Neutrophil (primary cell): ENCODE measurements around the gene ANO6.

Experiments used
- H3K27ac ChIP-seq: fragments of 200-600 bp; sonication (generic); 2 replicates; pipeline ENCODE4 v1.5.1; 2016; ENCODE audit warnings: mild to moderate bottlenecking, moderate library complexity
- H3K27me3 ChIP-seq: fragments of 200-600 bp; sonication (generic); 2 replicates; pipeline ENCODE4 v1.6.0; 2016; ENCODE audit warnings: mild to moderate bottlenecking
- H3K36me3 ChIP-seq: fragments of 200-600 bp; sonication (generic); 2 replicates; pipeline ENCODE4 v1.5.1; 2017
- H3K4me1 ChIP-seq, 2 experiments: fragments of 200-600 bp in 1 of 2; sonication (generic) in 1 of 2; 1 replicate in 1 of 2; 2 replicates in 1 of 2; pipeline versions ENCODE4 v1.5.1 to v1.6.1; 2013 to 2016; ENCODE audit warnings: low read depth in 1 of 2, low read length in 1 of 2, mild to moderate bottlenecking in 1 of 2, moderate library complexity in 1 of 2; ENCODE audit not compliant: control insufficient read depth in 1 of 2, insufficient read depth in 1 of 2
- H3K4me3 ChIP-seq, 2 experiments: fragments of 200-600 bp in 1 of 2; sonication (generic) in 1 of 2; 1 replicate in 1 of 2; 2 replicates in 1 of 2; pipeline ENCODE4 v1.5.1; 2013 to 2016; ENCODE audit warnings: low read depth in 1 of 2, low read length in 1 of 2, mild to moderate bottlenecking in 1 of 2, moderate library complexity in 1 of 2
- H3K9me3 ChIP-seq: fragments of 200-600 bp; sonication (generic); 2 replicates; pipeline ENCODE4 v1.5.1; 2016
- CTCF ChIP-seq: fragments of 200-600 bp; sonication (generic); IDR thresholded peaks from 2 replicates; pipeline ENCODE4 v1.5.1; 2016; ENCODE audit warnings: antibody characterized with exemption

ANO6 gene

GRCh38 chr12:45224311-45224710 lies 8.4 kb downstream of the ANO6 start:
- no peak overlapping the region for H3K27ac ChIP-seq
- H3K4me1 ChIP-seq = peaks cover 14 to 17% of the 10 kb centered on the region in 2 experiments
- H3K4me3 ChIP-seq = no peak overlapping the region
- no peak for TF ChIP-seq CTCF
- no peaks in the 10 kb centered on the region for H3K9me3 ChIP-seq
- no peaks in the 10 kb centered on the region for H3K27me3 ChIP-seq
- H3K36me3 ChIP-seq = no peaks in the 10 kb centered on the region

GRCh38 chr12:45226021-45226420 lies 10.1 kb downstream of the ANO6 start:
- Histone ChIP-seq H3K36me3 (no peaks in the 10 kb centered on the region), H3K27ac (no peak overlapping the region), H3K9me3 (no peaks in the 10 kb centered on the region), H3K4me3 (no peak overlapping the region), H3K4me1 (no peaks in the 10 kb centered on the region), H3K27me3 (no peaks in the 10 kb centered on the region)
- TF ChIP-seq CTCF = no peak

GRCh38 chr12:45227316-45228067 lies 11.6 kb downstream of the ANO6 start:
- no peaks in the 10 kb centered on the region for H3K36me3 ChIP-seq

GRCh38 chr12:45231515-45232145 lies 15.7 kb downstream of the ANO6 start:
- H3K4me3 ChIP-seq = no peak overlapping the region
- H3K27ac ChIP-seq = no peak overlapping the region
- no peaks in the 10 kb centered on the region for H3K36me3 ChIP-seq
- no peaks in the 10 kb centered on the region for H3K27me3 ChIP-seq
- H3K4me1 ChIP-seq = no peaks in the 10 kb centered on the region
- H3K9me3 ChIP-seq = no peaks in the 10 kb centered on the region
- TF ChIP-seq CTCF = no peak

More at GRCh38 chr12:45227316-45228067, 11.6 kb downstream of the ANO6 start:
- no peak for TF ChIP-seq CTCF
- no peaks in the 10 kb centered on the region for H3K27me3 ChIP-seq
- H3K27ac ChIP-seq = no peak overlapping the region
- H3K4me3 ChIP-seq = no peak overlapping the region
- no peaks in the 10 kb centered on the region for H3K4me1 ChIP-seq
- no peaks in the 10 kb centered on the region for H3K9me3 ChIP-seq

GRCh38 chr12:45232146-45232755 lies 16.4 kb downstream of the ANO6 start:
- Histone ChIP-seq H3K4me3 (no peak overlapping the region), H3K36me3 (no peaks in the 10 kb centered on the region), H3K27me3 (no peaks in the 10 kb centered on the region), H3K9me3 (no peaks in the 10 kb centered on the region), H3K27ac (no peak overlapping the region), H3K4me1 (no peaks in the 10 kb centered on the region)
- TF ChIP-seq CTCF = no peak
